GM18951 (cell line): ENCODE measurements around the gene MICALL1.
"Not testable (repeated sequence)": the region's sequence is repeated elsewhere in the genome, so short reads cannot be mapped to it uniquely, and the experiment has no call there.

ENCODE experiments used
- POLR2A ChIP-seq: IDR thresholded peaks from 4 replicates; pipeline ENCODE4 v1.6.1; 2011; ENCODE audit warnings: mild to moderate bottlenecking; ENCODE audit not compliant: insufficient read length, insufficient read depth; ENCODE audit errors: extremely low read depth
- in situ Hi-C: fragments of 300-500 bp; cut with MboI; formaldehyde crosslinking; loops from one replicate; pipeline ENCODE4 v1.12.0; 2022; ENCODE audit warnings: low sequenced_read_pairs, mixed read lengths, inconsistent platforms; ENCODE audit not compliant: unreplicated experiment

MICALL1 gene

DNA sequence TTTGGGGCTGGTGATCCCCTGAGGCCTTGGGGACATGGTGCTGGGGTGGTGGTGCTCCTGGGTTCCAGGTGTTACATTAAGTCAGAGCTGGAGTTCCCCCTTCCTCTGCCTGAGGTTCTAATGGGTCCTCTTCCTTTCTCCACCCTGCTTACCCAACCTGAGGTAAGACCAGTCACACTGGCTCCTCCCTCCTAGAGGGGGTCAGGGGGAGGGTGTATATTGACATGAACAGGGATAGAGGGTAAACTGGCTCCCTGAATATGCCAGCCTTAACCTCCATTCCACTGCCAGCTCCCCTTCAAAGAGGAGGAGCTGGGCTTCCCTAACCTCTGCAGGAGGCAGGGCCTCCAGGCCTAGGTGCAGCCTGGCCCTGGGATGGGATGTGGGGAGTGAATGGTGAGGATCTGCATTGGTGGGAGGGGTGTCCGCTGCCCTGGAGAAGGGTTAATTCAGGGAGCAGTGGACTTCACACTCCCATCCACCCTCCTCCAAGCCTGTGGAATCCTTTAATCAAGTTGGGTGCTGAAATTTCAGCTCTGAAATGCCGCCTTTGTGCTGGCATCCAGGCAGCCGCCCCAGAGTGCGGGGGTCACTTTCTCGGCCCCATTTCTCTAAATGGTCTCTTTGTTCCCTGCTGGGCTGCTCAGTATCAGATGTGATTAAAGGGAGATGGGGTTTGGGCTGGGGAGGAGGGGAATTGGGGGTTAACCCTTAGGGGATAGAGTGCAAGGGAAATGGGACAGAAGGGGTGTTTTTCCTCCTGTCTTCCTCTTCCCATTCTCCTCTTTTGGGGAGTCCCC lies 62.6 kb downstream of the MICALL1 start:
- in situ Hi-C loops = loop anchor here (10.0 kb wide), 1 partner anchor 154 kb away; no protein-coding TSS in a partner anchor
- no peak for TF ChIP-seq POLR2A

DNA sequence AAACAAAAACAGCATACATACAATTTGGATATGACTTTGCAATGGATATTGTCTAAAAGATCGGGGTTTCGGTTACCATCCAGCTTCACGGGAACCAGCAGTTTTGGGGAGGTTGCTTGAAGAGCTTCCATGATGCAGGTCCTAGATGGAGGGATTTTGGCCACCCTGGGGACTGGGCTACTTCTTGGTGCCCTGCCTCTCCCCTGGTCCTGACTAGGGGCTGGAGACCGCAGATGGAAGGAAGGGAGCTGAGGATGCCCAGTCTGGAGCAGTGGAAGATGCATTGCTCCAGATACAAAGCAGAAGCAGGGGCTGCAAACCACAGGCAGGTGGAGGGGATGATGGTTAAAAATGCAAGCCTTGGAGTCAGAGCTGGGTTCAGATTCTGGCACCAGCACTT lies 64.8 kb downstream of the MICALL1 start:
- in situ Hi-C loops = no loop called here
- TF ChIP-seq POLR2A = no peak

DNA sequence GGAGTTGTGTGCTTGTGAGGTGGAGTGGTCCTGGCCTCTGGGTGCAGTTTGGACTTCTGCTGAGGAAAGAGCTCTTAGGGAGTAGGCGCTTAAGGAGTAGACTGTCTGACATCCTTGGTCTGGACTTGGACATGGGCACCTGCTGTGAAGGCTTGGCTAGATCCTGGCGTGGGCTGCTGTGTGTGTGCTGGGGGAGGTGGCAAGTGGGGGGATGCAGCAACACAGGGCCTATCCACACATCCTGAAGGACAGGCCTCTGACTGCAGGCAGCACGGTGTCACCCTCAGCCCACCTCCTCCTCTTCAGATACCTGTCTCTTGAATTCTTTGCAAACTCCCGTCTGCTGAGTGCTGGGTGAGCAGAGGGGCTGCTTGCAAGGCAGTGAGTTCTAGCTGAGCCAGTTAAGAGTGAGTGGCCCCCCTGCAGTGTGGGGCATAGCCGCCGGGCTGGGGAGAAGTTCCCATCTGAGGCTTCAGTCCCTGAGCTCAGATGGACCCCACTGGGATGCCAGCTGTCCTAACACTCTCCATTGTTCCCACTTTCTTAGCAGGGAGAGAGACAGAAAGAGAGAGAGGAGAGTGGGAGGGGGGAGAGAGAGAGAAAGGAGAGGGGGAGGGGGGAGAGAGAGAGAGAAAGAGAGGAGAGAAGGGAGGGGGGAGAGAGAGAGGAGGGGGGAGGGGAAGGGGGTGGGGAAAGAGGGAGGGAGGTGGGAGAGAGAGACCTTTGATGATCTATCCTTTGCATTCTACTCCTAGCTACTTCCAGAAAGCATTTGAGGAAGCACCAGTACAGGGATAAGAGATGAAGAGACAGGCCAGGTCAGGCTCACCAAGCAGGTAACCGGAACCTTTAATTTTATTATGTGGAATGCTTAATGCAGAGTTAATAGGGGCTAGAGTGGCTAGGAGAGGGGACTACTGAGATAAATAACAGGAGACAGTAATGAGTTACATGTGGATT lies 65.7 kb downstream of the MICALL1 start:
- in situ Hi-C loops = no loop called here
- TF ChIP-seq POLR2A = no peak

DNA sequence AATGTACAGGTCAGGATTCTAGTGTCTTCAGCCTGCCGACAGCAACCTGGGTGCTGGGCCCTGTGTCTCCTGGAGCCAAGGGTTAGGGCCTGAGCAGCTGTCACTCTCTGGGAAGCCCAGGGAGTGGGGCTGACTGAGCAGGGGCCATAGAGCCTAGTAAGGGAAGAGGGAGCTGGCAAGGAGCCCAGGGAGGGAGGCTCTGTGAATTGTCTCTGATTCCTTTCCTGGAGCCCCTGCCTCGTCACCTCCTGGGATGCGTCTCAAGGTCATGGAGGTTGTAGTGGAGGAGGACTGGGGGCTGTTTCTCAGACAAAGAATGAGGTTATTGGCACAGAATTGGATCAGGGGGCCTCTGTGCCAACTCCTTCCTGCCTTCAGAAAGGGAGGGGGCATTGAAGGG lies 66.4 kb downstream of the MICALL1 start:
- in situ Hi-C loops = no loop called here
- TF ChIP-seq POLR2A = no peak

DNA sequence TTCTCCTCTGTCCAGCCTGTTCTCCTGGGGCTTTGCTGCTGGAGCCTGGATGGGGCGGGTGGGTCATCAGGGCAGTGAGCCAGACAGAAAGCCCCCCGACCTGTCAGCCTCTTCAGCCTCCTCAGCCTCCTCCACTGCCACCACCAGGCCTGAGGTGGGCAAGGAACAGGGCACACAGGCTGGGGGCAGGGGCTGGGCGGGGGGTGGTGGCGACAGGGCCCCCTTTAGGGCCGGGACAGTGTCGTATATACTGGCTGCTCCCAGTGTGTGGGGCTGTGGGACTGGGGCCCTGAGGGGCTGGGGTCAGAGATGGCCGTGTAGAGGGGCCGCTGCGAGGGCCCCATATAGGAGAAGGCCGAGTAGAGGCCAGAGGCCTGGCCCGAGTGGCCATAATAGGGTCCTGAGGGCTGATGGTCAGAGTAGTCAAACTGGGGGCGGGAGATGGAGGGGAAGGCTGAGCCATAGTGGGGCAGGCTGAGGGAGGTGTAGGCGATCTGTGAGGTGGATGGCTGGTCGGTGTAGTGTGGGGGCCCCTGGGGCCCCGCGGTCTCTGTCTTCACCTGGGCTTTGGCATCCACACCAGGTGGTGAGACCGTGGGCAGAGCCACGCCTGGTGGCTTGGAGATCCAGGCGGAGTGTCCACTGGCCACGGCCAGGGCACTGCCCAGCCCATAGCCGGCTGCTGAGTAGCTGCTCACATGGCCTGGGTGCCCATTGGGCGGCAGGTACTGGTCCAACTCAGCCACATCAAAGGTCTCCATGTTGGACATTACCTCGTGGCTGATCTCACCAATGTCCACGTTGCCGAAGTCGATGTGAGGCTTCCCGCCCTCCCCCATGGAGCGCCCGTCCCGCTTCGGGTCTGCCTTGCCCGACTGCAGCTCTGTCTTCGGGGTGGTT lies 67.4 kb downstream of the MICALL1 start:
- TF ChIP-seq POLR2A = no peak
- in situ Hi-C loops = no loop called here

DNA sequence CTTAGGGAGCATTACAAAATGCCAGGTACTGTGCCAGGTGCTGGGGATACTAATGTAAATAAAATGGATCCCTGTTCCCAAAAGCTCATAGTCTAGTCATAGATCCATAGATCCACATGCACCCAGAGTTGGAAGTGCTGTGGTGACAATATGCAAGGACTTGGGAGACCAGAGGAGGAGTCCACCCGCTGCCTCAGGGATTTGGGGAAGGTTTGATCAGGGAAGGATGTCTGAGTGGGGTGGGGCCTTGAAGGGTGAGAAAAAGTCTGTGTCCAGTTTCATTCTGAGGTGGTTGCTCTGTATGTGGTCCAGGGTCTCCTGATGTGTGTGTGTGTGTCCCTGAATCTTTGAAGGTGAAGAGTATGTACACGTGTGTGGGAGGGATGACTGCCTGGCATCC lies 69.1 kb downstream of the MICALL1 start:
- in situ Hi-C loops = no loop called here
- no peak for TF ChIP-seq POLR2A

DNA sequence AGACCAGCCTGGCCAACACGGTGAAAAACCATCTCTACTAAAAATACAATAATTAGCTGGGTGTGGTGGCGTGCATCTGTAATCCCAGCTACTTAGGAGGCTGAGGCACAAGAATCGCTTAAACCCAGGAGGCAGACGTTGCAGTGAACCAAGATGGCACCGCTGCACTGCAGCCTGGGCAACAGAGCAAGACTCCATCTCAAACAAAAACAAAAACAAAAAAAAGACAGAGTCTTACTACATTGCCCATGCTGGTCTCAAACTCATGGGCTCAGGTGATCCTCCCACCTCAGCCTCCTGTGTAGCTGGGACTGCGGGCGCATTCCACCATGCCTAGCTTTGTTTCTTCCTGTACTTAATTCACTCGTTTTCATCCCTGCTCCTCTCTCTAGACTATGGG lies 69.9 kb downstream of the MICALL1 start:
- in situ Hi-C loops = not testable (repeated sequence)

DNA sequence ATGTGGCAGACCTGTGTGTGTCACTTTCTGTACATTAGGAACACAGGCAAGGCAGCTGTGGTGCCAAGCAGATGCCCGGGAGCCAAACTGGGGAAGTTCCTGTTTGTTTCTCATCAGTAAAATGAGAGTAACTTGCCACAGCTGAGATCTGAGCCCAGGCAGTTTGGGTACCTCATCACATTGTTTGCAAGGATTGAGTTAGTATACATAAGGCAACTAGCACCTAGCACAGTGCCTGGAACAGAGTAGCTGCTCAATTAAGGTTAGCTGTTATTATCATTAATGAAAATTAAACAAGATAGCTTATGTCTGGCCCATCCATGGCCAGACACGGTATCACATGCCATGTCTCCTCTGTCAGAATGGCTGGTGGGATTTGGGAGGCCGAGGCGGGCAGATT lies 70.5 kb downstream of the MICALL1 start:
- in situ Hi-C loops = no loop called here

DNA sequence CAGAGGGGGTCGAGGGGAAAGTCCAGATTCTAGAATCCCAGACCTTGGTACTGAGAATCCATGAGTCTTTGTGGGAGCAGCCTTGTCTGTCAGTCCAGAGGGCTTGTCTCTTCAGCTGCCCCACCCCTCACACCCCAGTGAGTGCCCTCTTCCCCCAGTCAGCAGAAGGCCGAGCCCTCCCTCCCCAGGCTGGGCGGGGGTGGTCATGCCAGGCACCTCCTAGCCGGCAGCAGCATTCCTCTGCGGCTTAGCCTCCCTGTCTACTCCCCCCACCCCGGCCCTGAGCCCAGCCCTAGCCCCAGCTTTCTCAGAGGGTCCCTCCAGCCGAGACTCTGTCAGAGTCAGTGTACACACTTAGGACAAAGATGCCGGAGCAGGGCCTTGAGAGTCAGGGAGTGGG lies 73.7 kb downstream of the MICALL1 start:
- in situ Hi-C loops = no loop called here
- TF ChIP-seq POLR2A = no peak

More for the DNA sequence above, 70.5 kb downstream of the MICALL1 start:
- no peak for TF ChIP-seq POLR2A

DNA sequence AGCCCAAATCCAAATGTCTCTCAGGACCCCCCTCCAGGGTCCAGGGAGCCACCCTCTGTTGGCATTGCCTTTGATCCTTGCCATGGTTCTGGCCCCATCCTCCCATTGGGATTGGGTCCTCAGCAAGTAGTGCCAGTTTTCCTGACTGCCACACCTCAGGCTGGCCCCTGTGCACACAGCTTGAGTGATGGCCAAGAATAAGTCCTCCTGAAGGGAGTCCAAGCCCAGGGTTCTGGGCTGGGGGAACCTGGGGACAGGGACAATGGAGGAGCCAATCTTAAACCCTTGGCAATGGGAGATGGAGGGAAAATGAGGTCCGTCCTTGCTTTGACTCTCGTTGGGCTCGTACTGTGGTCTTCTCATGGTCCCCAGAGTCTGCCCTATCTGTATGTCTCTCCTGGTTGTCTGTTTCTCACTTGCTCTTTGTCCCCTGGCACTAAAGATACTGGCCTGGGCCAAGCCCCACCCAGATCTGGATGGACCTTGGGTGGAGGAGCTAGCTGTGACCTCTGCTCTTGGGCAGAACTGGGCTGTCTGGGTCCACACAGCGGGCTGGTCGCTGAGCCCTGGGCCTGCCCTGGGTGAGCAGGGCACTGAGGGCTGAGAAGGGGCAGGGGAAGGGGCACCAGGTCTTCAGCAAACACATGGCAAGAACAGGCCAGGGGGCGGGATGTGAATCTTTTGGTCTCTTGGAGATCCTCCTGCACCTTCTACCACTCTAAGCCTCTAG lies 75.3 kb downstream of the MICALL1 start:
- in situ Hi-C loops = no loop called here
- no peak for TF ChIP-seq POLR2A

DNA sequence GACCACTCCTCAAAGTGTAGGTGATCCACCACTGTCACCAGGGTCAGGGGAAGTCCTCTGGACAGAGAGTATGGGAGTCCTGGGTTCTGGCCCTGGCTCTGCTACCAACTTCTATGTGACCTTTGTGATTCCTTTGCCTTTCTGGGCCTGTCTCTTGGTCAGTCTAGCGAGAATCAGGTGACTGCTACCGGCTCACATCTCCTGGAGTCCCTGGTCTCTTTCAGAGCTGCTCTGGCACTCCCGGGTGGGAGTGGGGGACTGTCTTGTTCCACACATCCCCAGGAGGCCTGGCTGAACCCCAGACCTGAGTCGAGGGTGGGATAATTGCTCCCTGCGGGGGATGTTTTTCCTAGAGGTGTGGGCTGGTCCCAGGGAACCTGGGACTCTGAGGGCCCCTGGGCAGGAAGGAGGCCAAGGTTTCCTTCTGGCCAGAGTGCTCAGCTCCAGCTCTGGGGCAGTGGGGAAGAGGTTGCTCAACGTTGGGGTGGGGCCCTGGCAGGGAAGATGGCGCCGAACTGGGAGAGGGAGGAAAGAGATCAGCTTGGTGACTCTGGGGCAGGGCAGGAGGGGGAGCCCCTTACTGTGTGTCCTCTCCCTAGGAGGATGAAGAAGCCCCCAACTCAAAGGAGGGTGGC lies 76.2 kb downstream of the MICALL1 start:
- in situ Hi-C loops = no loop called here
- TF ChIP-seq POLR2A = no peak
